Uterus (tissue), 2 donors: ENCODE measurements around the gene CLEC3A.

Experiments used
- POLR2A ChIP-seq, 2 donors: fragments of 450-650 bp; IDR thresholded peaks; one replicate each; pipeline ENCODE4 v1.6.1; 2016; ENCODE audit warnings: antibody characterized with exemption in 2 of 2, mild to moderate bottlenecking in 1 of 2, moderate library complexity in 1 of 2
- TF ChIP-seq, protein P1 (sequence below), 4 experiments: fragments of 200-600 bp in 2 of 4; fragments of 450-650 bp in 2 of 4; sonication (generic) in 2 of 4; IDR thresholded peaks; one replicate each; pipeline ENCODE4 v1.5.1; 2016 to 2019; ENCODE audit warnings: antibody characterized with exemption in 4 of 4, mild to moderate bottlenecking in 2 of 4, moderate library complexity in 1 of 4

DNA sequence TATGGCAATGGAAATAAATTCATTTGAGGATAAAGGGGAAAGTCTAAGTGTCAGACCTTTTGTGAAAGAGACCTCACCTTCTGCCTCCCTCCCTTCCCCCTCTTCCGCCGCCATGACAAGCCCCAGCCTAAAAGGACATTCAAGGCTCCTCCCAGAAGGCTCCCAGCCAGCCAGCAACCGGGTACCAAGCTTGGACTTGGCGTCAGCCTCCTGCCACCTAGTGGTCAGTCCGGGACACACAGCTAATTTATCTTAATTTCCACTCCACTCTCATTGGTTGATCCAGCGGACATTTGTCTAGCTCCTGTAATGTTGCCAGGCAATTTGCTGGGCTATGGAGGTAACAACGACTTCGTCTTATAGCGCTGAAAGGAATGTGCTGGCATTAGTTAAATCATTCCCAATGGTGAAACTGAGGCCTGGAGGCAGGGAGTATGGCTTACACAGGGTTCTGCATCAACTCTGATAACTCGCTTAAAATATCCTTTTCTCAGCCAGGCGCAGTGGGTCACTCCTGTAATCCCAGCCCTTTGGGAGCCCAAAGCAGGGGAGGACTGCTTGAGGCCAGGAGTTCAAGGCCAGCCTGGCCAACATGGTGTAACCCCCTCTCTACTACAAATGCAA, 19.3 kb upstream of the CLEC3A start:
- TF ChIP-seq, protein P1, sequence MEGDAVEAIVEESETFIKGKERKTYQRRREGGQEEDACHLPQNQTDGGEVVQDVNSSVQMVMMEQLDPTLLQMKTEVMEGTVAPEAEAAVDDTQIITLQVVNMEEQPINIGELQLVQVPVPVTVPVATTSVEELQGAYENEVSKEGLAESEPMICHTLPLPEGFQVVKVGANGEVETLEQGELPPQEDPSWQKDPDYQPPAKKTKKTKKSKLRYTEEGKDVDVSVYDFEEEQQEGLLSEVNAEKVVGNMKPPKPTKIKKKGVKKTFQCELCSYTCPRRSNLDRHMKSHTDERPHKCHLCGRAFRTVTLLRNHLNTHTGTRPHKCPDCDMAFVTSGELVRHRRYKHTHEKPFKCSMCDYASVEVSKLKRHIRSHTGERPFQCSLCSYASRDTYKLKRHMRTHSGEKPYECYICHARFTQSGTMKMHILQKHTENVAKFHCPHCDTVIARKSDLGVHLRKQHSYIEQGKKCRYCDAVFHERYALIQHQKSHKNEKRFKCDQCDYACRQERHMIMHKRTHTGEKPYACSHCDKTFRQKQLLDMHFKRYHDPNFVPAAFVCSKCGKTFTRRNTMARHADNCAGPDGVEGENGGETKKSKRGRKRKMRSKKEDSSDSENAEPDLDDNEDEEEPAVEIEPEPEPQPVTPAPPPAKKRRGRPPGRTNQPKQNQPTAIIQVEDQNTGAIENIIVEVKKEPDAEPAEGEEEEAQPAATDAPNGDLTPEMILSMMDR (IDR thresholded peaks at IDR 0.05): peak; percentile 72 to 82 (median 78)
- TF ChIP-seq POLR2A (IDR thresholded peaks at IDR 0.05): no peak
